Sigmoid colon (tissue), 3 donors: ENCODE data around the gene SMIM31.

Experiments
- CTCF ChIP-seq, 4 experiments: fragments of 450-650 bp in 3 of 4; fragments of 200-600 bp in 1 of 4; IDR thresholded peaks; one replicate each; pipeline ENCODE4 v1.5.1; 2016 to 2019; ENCODE audit warnings: antibody characterized with exemption in 4 of 4, mild to moderate bottlenecking in 3 of 4, moderate library complexity in 2 of 4
- POLR2A ChIP-seq, 2 donors: fragments of 450-650 bp; IDR thresholded peaks; one replicate each; pipeline ENCODE4 v1.6.1; 2016; ENCODE audit warnings: antibody characterized with exemption in 2 of 2, mild to moderate bottlenecking in 2 of 2, moderate library complexity in 2 of 2

GRCh38 chr4:164807611-164808010, 53.7 kb downstream of the SMIM31 start:
- TF ChIP-seq CTCF (IDR thresholded peaks at IDR 0.05) (no peak), POLR2A (IDR thresholded peaks at IDR 0.05) (no peak)
